ENCODE data around the gene SLC5A10.

DNA sequence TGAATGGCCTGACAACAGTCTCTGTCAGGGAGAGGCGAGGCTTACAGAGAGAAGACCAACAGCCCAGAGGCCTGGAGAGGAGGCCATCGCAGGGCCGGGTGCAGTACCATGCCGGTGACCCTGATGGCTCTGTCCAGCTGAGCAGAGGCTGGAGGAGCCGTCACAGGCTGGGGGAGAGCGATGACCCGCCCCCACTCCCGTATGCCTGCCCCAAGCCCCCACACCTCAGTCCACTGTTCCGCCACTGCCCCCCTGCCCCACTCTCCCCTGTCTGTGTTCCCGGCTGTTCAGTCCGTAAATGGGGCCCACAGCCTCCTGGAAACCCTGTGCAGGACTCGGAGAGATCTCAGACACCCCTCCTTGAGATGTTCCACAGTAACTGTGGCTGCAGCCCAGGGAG is 65.4 kb downstream of the SLC5A10 start:
- TF ChIP-seq, protein P1, sequence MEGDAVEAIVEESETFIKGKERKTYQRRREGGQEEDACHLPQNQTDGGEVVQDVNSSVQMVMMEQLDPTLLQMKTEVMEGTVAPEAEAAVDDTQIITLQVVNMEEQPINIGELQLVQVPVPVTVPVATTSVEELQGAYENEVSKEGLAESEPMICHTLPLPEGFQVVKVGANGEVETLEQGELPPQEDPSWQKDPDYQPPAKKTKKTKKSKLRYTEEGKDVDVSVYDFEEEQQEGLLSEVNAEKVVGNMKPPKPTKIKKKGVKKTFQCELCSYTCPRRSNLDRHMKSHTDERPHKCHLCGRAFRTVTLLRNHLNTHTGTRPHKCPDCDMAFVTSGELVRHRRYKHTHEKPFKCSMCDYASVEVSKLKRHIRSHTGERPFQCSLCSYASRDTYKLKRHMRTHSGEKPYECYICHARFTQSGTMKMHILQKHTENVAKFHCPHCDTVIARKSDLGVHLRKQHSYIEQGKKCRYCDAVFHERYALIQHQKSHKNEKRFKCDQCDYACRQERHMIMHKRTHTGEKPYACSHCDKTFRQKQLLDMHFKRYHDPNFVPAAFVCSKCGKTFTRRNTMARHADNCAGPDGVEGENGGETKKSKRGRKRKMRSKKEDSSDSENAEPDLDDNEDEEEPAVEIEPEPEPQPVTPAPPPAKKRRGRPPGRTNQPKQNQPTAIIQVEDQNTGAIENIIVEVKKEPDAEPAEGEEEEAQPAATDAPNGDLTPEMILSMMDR (IDR thresholded peaks at IDR 0.05; ENCODE audit: low read depth, low read length, missing input control), result no peak
- TF ChIP-seq, protein P2, sequence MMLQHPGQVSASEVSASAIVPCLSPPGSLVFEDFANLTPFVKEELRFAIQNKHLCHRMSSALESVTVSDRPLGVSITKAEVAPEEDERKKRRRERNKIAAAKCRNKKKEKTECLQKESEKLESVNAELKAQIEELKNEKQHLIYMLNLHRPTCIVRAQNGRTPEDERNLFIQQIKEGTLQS (IDR thresholded peaks at IDR 0.05), result no peak
- TF ChIP-seq RAD21 (IDR thresholded peaks at IDR 0.05), result no peak
- TF ChIP-seq, protein P3, sequence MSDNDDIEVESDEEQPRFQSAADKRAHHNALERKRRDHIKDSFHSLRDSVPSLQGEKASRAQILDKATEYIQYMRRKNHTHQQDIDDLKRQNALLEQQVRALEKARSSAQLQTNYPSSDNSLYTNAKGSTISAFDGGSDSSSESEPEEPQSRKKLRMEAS (IDR thresholded peaks at IDR 0.05), result no peak
- no peak for TF ChIP-seq EGR1 (IDR thresholded peaks at IDR 0.05; ENCODE audit: low read depth in 2 of 2)
- TF ChIP-seq, protein P4, sequence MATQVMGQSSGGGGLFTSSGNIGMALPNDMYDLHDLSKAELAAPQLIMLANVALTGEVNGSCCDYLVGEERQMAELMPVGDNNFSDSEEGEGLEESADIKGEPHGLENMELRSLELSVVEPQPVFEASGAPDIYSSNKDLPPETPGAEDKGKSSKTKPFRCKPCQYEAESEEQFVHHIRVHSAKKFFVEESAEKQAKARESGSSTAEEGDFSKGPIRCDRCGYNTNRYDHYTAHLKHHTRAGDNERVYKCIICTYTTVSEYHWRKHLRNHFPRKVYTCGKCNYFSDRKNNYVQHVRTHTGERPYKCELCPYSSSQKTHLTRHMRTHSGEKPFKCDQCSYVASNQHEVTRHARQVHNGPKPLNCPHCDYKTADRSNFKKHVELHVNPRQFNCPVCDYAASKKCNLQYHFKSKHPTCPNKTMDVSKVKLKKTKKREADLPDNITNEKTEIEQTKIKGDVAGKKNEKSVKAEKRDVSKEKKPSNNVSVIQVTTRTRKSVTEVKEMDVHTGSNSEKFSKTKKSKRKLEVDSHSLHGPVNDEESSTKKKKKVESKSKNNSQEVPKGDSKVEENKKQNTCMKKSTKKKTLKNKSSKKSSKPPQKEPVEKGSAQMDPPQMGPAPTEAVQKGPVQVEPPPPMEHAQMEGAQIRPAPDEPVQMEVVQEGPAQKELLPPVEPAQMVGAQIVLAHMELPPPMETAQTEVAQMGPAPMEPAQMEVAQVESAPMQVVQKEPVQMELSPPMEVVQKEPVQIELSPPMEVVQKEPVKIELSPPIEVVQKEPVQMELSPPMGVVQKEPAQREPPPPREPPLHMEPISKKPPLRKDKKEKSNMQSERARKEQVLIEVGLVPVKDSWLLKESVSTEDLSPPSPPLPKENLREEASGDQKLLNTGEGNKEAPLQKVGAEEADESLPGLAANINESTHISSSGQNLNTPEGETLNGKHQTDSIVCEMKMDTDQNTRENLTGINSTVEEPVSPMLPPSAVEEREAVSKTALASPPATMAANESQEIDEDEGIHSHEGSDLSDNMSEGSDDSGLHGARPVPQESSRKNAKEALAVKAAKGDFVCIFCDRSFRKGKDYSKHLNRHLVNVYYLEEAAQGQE (IDR thresholded peaks at IDR 0.05), result no peak
- no peak for TF ChIP-seq SP1 (IDR thresholded peaks at IDR 0.05)
- TF ChIP-seq YY1 (IDR thresholded peaks at IDR 0.05), result no peak

Data from liver (tissue), 3 donors.